Uterus (tissue), 2 donors: Measurements from ENCODE around the gene WASHC1.
"Not testable (repeated sequence)": the region's sequence is repeated elsewhere in the genome, so short reads cannot be mapped to it uniquely, and the experiment has no call there.

Experiments
- POLR2A ChIP-seq, 2 donors: fragments of 450-650 bp; IDR thresholded peaks; one replicate each; pipeline ENCODE4 v1.6.1; 2016; ENCODE audit warnings: antibody characterized with exemption in 2 of 2, mild to moderate bottlenecking in 1 of 2, moderate library complexity in 1 of 2
- TF ChIP-seq, protein P1 (sequence below), 4 experiments: fragments of 200-600 bp in 2 of 4; fragments of 450-650 bp in 2 of 4; sonication (generic) in 2 of 4; IDR thresholded peaks; one replicate each; pipeline ENCODE4 v1.5.1; 2016 to 2019; ENCODE audit warnings: antibody characterized with exemption in 4 of 4, mild to moderate bottlenecking in 2 of 4, moderate library complexity in 1 of 4

DNA sequence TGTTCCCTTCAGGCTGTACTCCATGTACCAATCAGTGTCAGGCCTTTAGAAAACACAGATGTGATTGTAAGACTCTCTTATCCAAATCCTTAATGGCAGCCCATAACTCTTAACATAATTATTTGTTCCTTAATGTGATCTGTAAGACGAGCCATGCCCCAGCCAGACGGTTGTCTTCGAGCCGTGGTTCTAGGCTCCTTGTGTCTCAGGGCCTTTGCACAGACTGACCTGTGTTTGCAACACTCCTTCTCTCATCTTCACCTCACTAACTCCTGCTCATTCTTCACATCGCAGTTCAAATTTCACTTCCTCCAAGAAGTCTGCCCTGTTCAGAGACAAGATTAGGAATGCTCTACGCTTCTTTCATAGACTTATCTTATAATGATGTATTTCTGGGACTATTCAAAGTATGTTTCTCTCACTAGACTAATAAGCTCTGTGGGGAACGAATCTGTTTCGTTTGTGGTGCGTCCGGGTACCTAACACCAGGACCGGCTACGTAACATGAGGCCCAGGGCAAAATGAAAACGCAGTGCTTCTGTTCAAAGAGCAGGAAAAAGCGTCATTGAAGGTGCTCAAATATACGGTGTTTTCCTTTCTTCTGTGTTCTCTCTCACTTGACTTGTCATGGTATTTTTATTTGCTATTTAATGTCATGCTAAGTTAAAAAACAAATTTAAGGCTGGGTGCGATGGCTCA is 16.1 kb upstream of the WASHC1 start:
- TF ChIP-seq, protein P1, sequence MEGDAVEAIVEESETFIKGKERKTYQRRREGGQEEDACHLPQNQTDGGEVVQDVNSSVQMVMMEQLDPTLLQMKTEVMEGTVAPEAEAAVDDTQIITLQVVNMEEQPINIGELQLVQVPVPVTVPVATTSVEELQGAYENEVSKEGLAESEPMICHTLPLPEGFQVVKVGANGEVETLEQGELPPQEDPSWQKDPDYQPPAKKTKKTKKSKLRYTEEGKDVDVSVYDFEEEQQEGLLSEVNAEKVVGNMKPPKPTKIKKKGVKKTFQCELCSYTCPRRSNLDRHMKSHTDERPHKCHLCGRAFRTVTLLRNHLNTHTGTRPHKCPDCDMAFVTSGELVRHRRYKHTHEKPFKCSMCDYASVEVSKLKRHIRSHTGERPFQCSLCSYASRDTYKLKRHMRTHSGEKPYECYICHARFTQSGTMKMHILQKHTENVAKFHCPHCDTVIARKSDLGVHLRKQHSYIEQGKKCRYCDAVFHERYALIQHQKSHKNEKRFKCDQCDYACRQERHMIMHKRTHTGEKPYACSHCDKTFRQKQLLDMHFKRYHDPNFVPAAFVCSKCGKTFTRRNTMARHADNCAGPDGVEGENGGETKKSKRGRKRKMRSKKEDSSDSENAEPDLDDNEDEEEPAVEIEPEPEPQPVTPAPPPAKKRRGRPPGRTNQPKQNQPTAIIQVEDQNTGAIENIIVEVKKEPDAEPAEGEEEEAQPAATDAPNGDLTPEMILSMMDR (IDR thresholded peaks at IDR 0.05): not testable (repeated sequence)
- not testable (repeated sequence) for TF ChIP-seq POLR2A (IDR thresholded peaks at IDR 0.05)
